ENCODE results near the gene ADGRA1. TPM values are rescaled to one million over a fixed set of nuclear protein-coding genes. Genes with fewer than 3 reads are reported as not detected.

The ADGRA1 gene
- total and polyA plus RNA-seq, 2 of the 8 experiments (the other 6 are each of a cell fraction or from before 2014, with no cell fraction given), result 0.17 to 0.21 TPM

- TF ChIP-seq, protein P1, sequence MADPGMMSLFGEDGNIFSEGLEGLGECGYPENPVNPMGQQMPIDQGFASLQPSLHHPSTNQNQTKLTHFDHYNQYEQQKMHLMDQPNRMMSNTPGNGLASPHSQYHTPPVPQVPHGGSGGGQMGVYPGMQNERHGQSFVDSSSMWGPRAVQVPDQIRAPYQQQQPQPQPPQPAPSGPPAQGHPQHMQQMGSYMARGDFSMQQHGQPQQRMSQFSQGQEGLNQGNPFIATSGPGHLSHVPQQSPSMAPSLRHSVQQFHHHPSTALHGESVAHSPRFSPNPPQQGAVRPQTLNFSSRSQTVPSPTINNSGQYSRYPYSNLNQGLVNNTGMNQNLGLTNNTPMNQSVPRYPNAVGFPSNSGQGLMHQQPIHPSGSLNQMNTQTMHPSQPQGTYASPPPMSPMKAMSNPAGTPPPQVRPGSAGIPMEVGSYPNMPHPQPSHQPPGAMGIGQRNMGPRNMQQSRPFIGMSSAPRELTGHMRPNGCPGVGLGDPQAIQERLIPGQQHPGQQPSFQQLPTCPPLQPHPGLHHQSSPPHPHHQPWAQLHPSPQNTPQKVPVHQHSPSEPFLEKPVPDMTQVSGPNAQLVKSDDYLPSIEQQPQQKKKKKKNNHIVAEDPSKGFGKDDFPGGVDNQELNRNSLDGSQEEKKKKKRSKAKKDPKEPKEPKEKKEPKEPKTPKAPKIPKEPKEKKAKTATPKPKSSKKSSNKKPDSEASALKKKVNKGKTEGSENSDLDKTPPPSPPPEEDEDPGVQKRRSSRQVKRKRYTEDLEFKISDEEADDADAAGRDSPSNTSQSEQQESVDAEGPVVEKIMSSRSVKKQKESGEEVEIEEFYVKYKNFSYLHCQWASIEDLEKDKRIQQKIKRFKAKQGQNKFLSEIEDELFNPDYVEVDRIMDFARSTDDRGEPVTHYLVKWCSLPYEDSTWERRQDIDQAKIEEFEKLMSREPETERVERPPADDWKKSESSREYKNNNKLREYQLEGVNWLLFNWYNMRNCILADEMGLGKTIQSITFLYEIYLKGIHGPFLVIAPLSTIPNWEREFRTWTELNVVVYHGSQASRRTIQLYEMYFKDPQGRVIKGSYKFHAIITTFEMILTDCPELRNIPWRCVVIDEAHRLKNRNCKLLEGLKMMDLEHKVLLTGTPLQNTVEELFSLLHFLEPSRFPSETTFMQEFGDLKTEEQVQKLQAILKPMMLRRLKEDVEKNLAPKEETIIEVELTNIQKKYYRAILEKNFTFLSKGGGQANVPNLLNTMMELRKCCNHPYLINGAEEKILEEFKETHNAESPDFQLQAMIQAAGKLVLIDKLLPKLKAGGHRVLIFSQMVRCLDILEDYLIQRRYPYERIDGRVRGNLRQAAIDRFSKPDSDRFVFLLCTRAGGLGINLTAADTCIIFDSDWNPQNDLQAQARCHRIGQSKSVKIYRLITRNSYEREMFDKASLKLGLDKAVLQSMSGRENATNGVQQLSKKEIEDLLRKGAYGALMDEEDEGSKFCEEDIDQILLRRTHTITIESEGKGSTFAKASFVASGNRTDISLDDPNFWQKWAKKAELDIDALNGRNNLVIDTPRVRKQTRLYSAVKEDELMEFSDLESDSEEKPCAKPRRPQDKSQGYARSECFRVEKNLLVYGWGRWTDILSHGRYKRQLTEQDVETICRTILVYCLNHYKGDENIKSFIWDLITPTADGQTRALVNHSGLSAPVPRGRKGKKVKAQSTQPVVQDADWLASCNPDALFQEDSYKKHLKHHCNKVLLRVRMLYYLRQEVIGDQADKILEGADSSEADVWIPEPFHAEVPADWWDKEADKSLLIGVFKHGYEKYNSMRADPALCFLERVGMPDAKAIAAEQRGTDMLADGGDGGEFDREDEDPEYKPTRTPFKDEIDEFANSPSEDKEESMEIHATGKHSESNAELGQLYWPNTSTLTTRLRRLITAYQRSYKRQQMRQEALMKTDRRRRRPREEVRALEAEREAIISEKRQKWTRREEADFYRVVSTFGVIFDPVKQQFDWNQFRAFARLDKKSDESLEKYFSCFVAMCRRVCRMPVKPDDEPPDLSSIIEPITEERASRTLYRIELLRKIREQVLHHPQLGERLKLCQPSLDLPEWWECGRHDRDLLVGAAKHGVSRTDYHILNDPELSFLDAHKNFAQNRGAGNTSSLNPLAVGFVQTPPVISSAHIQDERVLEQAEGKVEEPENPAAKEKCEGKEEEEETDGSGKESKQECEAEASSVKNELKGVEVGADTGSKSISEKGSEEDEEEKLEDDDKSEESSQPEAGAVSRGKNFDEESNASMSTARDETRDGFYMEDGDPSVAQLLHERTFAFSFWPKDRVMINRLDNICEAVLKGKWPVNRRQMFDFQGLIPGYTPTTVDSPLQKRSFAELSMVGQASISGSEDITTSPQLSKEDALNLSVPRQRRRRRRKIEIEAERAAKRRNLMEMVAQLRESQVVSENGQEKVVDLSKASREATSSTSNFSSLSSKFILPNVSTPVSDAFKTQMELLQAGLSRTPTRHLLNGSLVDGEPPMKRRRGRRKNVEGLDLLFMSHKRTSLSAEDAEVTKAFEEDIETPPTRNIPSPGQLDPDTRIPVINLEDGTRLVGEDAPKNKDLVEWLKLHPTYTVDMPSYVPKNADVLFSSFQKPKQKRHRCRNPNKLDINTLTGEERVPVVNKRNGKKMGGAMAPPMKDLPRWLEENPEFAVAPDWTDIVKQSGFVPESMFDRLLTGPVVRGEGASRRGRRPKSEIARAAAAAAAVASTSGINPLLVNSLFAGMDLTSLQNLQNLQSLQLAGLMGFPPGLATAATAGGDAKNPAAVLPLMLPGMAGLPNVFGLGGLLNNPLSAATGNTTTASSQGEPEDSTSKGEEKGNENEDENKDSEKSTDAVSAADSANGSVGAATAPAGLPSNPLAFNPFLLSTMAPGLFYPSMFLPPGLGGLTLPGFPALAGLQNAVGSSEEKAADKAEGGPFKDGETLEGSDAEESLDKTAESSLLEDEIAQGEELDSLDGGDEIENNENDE (IDR thresholded peaks at IDR 0.05; ENCODE audit: insufficient replicate concordance, low read length), result no peak
- TF ChIP-seq, protein P2, sequence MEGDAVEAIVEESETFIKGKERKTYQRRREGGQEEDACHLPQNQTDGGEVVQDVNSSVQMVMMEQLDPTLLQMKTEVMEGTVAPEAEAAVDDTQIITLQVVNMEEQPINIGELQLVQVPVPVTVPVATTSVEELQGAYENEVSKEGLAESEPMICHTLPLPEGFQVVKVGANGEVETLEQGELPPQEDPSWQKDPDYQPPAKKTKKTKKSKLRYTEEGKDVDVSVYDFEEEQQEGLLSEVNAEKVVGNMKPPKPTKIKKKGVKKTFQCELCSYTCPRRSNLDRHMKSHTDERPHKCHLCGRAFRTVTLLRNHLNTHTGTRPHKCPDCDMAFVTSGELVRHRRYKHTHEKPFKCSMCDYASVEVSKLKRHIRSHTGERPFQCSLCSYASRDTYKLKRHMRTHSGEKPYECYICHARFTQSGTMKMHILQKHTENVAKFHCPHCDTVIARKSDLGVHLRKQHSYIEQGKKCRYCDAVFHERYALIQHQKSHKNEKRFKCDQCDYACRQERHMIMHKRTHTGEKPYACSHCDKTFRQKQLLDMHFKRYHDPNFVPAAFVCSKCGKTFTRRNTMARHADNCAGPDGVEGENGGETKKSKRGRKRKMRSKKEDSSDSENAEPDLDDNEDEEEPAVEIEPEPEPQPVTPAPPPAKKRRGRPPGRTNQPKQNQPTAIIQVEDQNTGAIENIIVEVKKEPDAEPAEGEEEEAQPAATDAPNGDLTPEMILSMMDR (IDR thresholded peaks at IDR 0.05; ENCODE audit: control extremely low read depth in 1 of 3, insufficient read depth in 1 of 3, low read depth in 1 of 3, low read length in 3 of 3), result no peak
- TF ChIP-seq CREB1 (IDR thresholded peaks at IDR 0.05), result no peak
- TF ChIP-seq KDM4A (IDR thresholded peaks at IDR 0.05; ENCODE audit: low read depth, low read length, severe bottlenecking), result no peak
- TF ChIP-seq, protein P3, sequence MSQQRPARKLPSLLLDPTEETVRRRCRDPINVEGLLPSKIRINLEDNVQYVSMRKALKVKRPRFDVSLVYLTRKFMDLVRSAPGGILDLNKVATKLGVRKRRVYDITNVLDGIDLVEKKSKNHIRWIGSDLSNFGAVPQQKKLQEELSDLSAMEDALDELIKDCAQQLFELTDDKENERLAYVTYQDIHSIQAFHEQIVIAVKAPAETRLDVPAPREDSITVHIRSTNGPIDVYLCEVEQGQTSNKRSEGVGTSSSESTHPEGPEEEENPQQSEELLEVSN (IDR thresholded peaks at IDR 0.05), result no peak
- TF ChIP-seq, protein P4, sequence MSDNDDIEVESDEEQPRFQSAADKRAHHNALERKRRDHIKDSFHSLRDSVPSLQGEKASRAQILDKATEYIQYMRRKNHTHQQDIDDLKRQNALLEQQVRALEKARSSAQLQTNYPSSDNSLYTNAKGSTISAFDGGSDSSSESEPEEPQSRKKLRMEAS (IDR thresholded peaks at IDR 0.05), result no peak
Measured at GRCh38 chr10:133166828-133167692, 79.3 kb downstream of the ADGRA1 start (continued).
